Measurements from ENCODE around the gene DPYSL4.

DPYSL4 gene

GRCh38 chr10:132148261-132149251 lies 38.2 kb upstream of the DPYSL4 start:
- Histone ChIP-seq H3K4me2 (ENCODE audit: low read length) (no peak overlapping the region), H4K20me1 (ENCODE audit: control insufficient read depth, insufficient read depth, low read depth, low read length) (no peaks in the 10 kb centered on the region), H3K9me3 (ENCODE audit: control insufficient read depth, insufficient read depth, low read length) (no peaks in the 10 kb centered on the region), H3F3A (ENCODE audit: control insufficient read depth, insufficient read depth) (no peaks in the 10 kb centered on the region), H3K4me1 (ENCODE audit: control insufficient read depth, low read length) (no peaks in the 10 kb centered on the region), H3K27ac (ENCODE audit: low read depth, low read length) (no peak overlapping the region), H3K79me2 (ENCODE audit: control insufficient read depth, low read length) (no peaks in the 10 kb centered on the region), H3K4me3 (ENCODE audit: low read length) (no peak overlapping the region), H3K27me3 (ENCODE audit: control insufficient read depth, low read length) (no peaks in the 10 kb centered on the region), H3K9me2 (replicated peaks; ENCODE audit: control insufficient read depth, low read length) (no peaks in the 10 kb centered on the region), H3K36me3 (ENCODE audit: control insufficient read depth, low read length) (no peaks in the 10 kb centered on the region)
- TF ChIP-seq EZH2phosphoT487 (IDR thresholded peaks at IDR 0.05; ENCODE audit: borderline replicate concordance, low read length) (no peak), CTCF (IDR thresholded peaks at IDR 0.05; ENCODE audit: low read depth, low read length, poor library complexity, severe bottlenecking) (no peak)

GRCh38 chr10:132149271-132149670 lies 37.5 kb upstream of the DPYSL4 start:
- Histone ChIP-seq H3K4me2 (ENCODE audit: low read length) (no peak overlapping the region), H3K4me3 (ENCODE audit: low read length) (no peak overlapping the region), H3K27me3 (ENCODE audit: control insufficient read depth, low read length) (no peaks in the 10 kb centered on the region), H3K4me1 (ENCODE audit: control insufficient read depth, low read length) (no peaks in the 10 kb centered on the region), H3K9me2 (replicated peaks; ENCODE audit: control insufficient read depth, low read length) (no peaks in the 10 kb centered on the region), H3K79me2 (ENCODE audit: control insufficient read depth, low read length) (no peaks in the 10 kb centered on the region), H3F3A (ENCODE audit: control insufficient read depth, insufficient read depth) (no peaks in the 10 kb centered on the region), H4K20me1 (ENCODE audit: control insufficient read depth, insufficient read depth, low read depth, low read length) (no peaks in the 10 kb centered on the region), H3K9me3 (ENCODE audit: control insufficient read depth, insufficient read depth, low read length) (no peaks in the 10 kb centered on the region), H3K27ac (ENCODE audit: low read depth, low read length) (no peak overlapping the region), H3K36me3 (ENCODE audit: control insufficient read depth, low read length) (no peaks in the 10 kb centered on the region)
- TF ChIP-seq EZH2phosphoT487 (IDR thresholded peaks at IDR 0.05; ENCODE audit: borderline replicate concordance, low read length) (no peak), CTCF (IDR thresholded peaks at IDR 0.05; ENCODE audit: low read depth, low read length, poor library complexity, severe bottlenecking) (no peak)

- H3K4me1 ChIP-seq (ENCODE audit: control insufficient read depth, low read length), result no peaks in the 10 kb centered on the region
- H3K27ac ChIP-seq (ENCODE audit: low read depth, low read length), result no peak overlapping the region
- no peaks in the 10 kb centered on the region for H3K79me2 ChIP-seq (ENCODE audit: control insufficient read depth, low read length)
- H4K20me1 ChIP-seq (ENCODE audit: control insufficient read depth, insufficient read depth, low read depth, low read length), result no peaks in the 10 kb centered on the region
- no peak overlapping the region for H3K4me3 ChIP-seq (ENCODE audit: low read length)
- no peaks in the 10 kb centered on the region for H3F3A ChIP-seq (ENCODE audit: control insufficient read depth, insufficient read depth)
- H3K4me2 ChIP-seq (ENCODE audit: low read length), result no peak overlapping the region
- H3K27me3 ChIP-seq (ENCODE audit: control insufficient read depth, low read length), result no peaks in the 10 kb centered on the region
- H3K9me2 ChIP-seq (replicated peaks; ENCODE audit: control insufficient read depth, low read length), result no peaks in the 10 kb centered on the region
- no peak for TF ChIP-seq EZH2phosphoT487 (IDR thresholded peaks at IDR 0.05; ENCODE audit: borderline replicate concordance, low read length)
- no peak for TF ChIP-seq CTCF (IDR thresholded peaks at IDR 0.05; ENCODE audit: low read depth, low read length, poor library complexity, severe bottlenecking)
- no peaks in the 10 kb centered on the region for H3K9me3 ChIP-seq (ENCODE audit: control insufficient read depth, insufficient read depth, low read length)
- H3K36me3 ChIP-seq (ENCODE audit: control insufficient read depth, low read length), result no peaks in the 10 kb centered on the region
These were observed 36.8 kb upstream of the DPYSL4 start for GRCh38 chr10:132149917-132150316.
